Activated CD8-positive, alpha-beta memory T cell treated with anti-CD3 and anti-CD28 coated beads, Interleukin-2, amount 50 U/mL, for 48 hours (primary cell): Measurements from ENCODE around the gene TLK2.
"Not testable (repeated sequence)": the region's sequence is repeated elsewhere in the genome, so short reads cannot be mapped to it uniquely, and the experiment has no call there.

Experiments
- DNase-seq: peaks from one replicate; pipeline ENCODE4 v3.0.0-alpha.2; 2020

Gene TLK2

GRCh38 chr17:62562656-62563055, 84.0 kb downstream of the TLK2 start:
- DNase-seq, result no peak

GRCh38 chr17:62565817-62566216, 87.2 kb downstream of the TLK2 start:
- no peak for DNase-seq

DNA sequence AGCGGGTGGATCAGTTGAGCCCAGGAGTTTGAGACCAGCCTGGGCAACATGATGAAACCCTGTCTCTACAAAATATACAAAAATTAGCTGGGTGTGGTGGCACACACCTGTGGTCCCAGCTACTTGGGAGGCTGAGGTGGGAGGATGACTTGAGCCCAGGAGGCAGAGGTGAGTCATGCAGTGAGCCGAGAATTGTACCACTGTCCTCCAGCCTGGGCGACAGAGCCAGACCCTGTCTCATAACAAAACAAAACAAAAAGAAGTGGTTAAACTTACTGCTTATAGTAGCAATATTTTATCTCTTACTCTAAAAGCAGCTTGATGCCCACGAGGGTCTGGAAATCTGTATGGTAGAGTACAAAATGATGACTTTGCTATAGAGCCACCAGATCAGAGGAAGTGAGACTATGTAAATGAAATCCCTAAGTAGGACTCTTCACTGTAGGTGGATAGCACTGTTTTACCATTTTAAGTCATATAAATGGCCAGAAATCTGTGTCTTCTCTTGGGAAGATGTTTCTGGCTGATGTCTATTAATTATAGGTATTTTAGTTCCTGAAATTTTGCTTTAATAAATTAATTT, 88.5 kb downstream of the TLK2 start:
- no peak for DNase-seq

- DNase-seq, result no peak
Measured at GRCh38 chr17:62572488-62572887, 93.9 kb downstream of the TLK2 start.

GRCh38 chr17:62572888-62573401, 94.3 kb downstream of the TLK2 start:
- no peak for DNase-seq

- no peak for DNase-seq
Measured at GRCh38 chr17:62573480-62574117, 95.0 kb downstream of the TLK2 start.

- DNase-seq, result no peak
Measured at GRCh38 chr17:62576382-62576781, 97.8 kb downstream of the TLK2 start.

- no peak for DNase-seq
Measured at GRCh38 chr17:62578757-62579487, 100.3 kb downstream of the TLK2 start.

GRCh38 chr17:62580947-62581346, 102.3 kb downstream of the TLK2 start:
- DNase-seq, result no peak

DNA sequence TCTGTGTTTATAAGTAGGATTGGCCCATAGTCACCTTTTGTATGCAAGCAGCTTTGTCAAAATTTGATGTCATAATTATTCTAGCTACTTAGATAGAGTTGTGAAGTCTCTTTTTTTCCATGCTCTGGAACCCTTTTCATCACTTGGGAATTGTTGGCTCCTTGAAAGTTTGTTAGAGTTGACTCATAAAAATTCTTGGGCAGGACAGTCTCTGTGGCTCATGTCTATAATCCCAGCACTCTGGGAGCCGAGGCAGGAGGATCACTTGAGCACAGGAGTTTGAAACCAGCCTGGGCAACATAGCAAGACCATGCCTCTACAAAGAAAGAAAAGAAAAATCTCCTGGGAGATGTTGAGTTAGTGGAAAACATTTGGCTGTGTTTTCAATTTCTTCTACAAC, 103.1 kb downstream of the TLK2 start:
- no peak for DNase-seq

DNA sequence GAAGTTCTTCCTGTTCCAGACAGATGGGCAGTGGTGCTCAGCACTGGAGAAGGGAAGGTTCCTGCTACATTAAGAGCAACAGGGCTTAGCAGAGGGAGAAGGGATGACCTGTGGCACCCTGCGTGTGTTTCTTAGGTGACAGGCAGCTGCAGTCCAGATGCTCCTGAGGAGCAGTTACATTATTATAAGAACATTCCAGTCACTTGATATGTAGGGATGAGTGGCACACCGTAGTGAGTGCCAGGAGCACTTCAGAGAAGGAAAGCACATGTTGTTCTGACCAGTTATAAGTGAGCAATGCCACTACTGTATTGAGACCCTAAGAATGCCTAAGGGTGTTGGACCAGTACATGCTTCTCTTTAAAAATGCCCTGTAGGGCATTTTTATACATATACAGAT, 108.9 kb downstream of the TLK2 start:
- no peak for DNase-seq

DNA sequence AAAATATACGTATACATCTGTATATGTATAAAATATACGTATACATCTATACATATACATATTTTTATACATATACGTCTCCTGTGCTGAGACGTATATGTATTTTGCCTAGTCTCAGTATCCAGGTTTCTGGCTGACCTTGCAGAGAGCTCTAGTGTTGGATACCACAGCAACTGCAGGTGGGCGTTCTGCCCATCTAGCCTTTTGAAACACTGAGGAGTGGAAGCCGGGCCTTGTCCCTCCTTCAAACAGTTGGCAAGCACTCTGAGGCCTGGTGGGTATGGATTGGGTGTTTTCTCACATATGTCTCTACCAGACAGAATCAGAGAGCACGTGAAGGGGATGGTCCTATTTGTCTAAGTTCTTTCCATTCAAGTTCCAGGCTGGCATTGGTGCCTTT, 109.5 kb downstream of the TLK2 start:
- DNase-seq, result no peak

GRCh38 chr17:62591333-62591732, 112.7 kb downstream of the TLK2 start:
- no peak for DNase-seq

DNA sequence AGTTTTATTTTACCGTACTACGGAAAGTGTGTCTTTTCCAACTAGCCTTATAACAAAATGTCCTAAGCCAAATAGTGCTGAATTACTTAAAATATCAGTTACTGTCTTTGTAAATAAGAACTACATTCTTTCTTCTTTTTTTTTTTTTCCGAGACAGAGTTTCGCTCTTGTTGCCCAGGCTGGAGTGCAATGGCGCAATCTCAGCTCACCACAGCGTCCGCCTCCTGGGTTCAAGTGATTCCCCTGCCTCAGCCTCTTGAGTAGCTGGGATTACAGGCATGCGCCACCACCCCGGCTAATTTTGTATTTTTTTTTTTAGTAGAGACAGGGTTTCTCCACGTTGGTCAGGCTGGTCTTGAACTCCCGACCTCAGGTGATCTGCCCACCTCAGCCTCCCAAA, 113.2 kb downstream of the TLK2 start:
- not testable (repeated sequence) for DNase-seq

DNA sequence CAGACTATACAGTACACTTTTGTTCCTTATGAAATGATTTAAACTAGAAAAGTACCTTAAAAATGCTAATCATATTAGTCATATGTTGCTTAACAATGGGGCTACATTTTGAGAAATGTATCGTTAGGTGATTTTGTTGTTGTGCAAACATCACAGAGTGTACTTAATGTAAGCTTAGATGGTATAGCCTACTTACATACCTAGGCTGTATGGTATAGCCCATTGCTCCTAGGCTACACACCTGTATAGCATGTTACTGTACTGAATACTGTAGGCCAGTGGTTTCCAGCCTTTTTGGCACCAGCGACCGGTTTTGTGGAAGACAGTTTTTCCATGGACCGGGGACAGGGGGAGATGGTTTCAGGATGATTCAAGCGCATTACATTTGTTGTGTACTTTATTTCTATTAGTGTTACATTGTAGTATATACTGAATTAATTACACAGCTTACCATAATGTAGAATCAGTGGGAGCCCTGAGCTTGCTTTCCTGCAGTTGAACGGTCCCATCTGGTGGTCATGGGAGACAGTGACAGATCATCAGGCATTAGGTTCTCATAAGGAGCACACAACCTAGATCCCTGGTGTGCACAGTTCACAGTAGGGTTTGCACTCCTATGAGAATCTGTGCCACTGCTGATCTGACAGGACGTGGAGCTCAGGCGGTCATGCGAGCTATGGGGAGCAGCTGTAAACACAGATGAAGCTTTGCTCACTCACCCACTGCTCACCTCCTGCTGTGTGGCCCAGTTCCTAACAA, 113.9 kb downstream of the TLK2 start:
- DNase-seq, result no peak

- no peak for DNase-seq
Measured at GRCh38 chr17:62595484-62595883, 116.9 kb downstream of the TLK2 start.

- no peak for DNase-seq
Measured at GRCh38 chr17:62596662-62597061, 118.0 kb downstream of the TLK2 start.

DNA sequence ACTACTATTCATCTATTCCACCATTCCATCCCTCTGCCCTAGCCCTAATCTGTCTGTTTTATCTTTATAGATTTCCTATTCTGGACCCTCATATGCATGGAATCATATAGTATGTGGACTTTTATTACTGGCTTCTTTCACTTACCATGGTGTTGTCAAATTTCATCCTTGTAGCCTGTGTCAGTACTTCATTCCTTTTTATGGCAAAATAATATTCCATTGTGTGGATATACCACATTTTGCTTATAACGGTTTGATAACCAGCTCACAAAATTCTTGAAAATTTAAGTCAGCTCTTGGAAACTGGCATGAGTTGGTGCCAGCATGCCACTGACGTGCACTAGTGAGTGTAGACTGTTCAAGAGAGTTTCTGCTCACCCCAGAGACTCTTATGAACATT, 118.5 kb downstream of the TLK2 start:
- no peak for DNase-seq

GRCh38 chr17:62597920-62598319, 119.3 kb downstream of the TLK2 start:
- DNase-seq, result no peak

GRCh38 chr17:62599964-62600657, 121.5 kb downstream of the TLK2 start:
- no peak for DNase-seq

- no peak for DNase-seq
Measured at GRCh38 chr17:62600805-62601204, 122.2 kb downstream of the TLK2 start.

GRCh38 chr17:62601471-62601870, 122.8 kb downstream of the TLK2 start:
- no peak for DNase-seq

- DNase-seq, result not testable (repeated sequence)
Measured at GRCh38 chr17:62603783-62604182, 125.2 kb downstream of the TLK2 start.
